Osteocyte (in vitro differentiated cells): ENCODE results near the gene TDRD6. TPM values are rescaled to one million over a fixed set of nuclear protein-coding genes. Genes with fewer than 3 reads are reported as not detected.

ENCODE experiments used
- DNase-seq: peaks from one replicate; pipeline ENCODE4 v3.0.0; 2021; ENCODE audit warnings: mixed read lengths; ENCODE audit not compliant: unreplicated experiment; ENCODE audit errors: extremely low spot score
- H3K27ac Mint-ChIP-seq: one replicate; pipeline ENCODE4 v1.8.0; 2021; ENCODE audit warnings: mild to moderate bottlenecking, mixed read lengths; ENCODE audit not compliant: unreplicated experiment
- H3K27me3 Mint-ChIP-seq: one replicate; pipeline ENCODE4 v1.8.0; 2021; ENCODE audit warnings: mixed read lengths; ENCODE audit not compliant: unreplicated experiment
- H3K36me3 Mint-ChIP-seq: one replicate; pipeline ENCODE4 v1.8.0; 2021; ENCODE audit warnings: mixed read lengths; ENCODE audit not compliant: unreplicated experiment
- H3K4me1 Mint-ChIP-seq: one replicate; pipeline ENCODE4 v1.8.0; 2021; ENCODE audit warnings: mixed read lengths; ENCODE audit not compliant: unreplicated experiment
- H3K4me3 Mint-ChIP-seq: one replicate; pipeline ENCODE4 v1.8.0; 2021; ENCODE audit warnings: mild to moderate bottlenecking, moderate library complexity, mixed read lengths; ENCODE audit not compliant: unreplicated experiment
- H3K9me3 Mint-ChIP-seq: one replicate; pipeline ENCODE4 v1.8.0; 2021; ENCODE audit warnings: mixed read lengths; ENCODE audit not compliant: unreplicated experiment
- CTCF ChIP-seq: fragments of 200-600 bp; sonication (generic); IDR thresholded peaks from 2 replicates; pipeline ENCODE4 v1.5.0; 2021; ENCODE audit warnings: antibody characterized with exemption, mild to moderate bottlenecking, moderate library complexity
- total RNA-seq: library from RNA; stranded (reverse); gene quantifications from 2 replicates; pipeline ENCODE4 v1.2.1, GENCODE V29; 2021

Gene TDRD6
- total RNA-seq, 1 donor from 2014 or later = 0.03 TPM

DNA sequence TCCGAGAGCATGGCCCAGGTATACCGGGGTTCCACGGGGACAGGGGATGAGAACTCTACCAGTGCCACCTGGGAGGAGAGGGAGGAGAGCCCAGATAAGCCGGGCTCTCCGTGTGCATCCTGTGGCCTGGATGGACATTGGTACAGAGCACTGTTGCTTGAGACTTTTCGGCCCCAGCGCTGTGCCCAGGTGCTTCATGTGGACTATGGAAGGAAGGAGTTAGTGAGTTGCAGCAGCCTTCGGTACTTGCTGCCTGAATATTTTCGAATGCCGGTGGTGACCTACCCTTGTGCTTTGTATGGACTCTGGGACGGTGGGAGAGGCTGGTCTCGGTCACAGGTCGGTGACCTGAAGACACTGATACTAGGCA, 1.3 kb downstream of the TDRD6 start:
- Mint-ChIP-seq H3K9me3 (no peaks in the 10 kb centered on the region), H3K36me3 (no peaks in the 10 kb centered on the region), H3K4me3 (no peak overlapping the region), H3K4me1 (peaks cover 9% of the 10 kb centered on the region), H3K27me3 (peaks cover 9% of the 10 kb centered on the region), H3K27ac (no peak overlapping the region)
- no peak for TF ChIP-seq CTCF
- no peak for DNase-seq

- Mint-ChIP-seq H3K4me1 (peaks cover 9% of the 10 kb centered on the region), H3K36me3 (no peaks in the 10 kb centered on the region), H3K4me3 (no peak overlapping the region), H3K27me3 (peaks cover 9% of the 10 kb centered on the region), H3K9me3 (no peaks in the 10 kb centered on the region), H3K27ac (no peak overlapping the region)
- no peak for TF ChIP-seq CTCF
- no peak for DNase-seq
These were observed 2.0 kb downstream of the TDRD6 start for GRCh38 chr6:46689657-46690056.

- H3K9me3 Mint-ChIP-seq = no peaks in the 10 kb centered on the region
- H3K4me1 Mint-ChIP-seq = peaks cover 6% of the 10 kb centered on the region
- no peak for DNase-seq
- H3K27ac Mint-ChIP-seq = no peak overlapping the region
- no peak overlapping the region for H3K4me3 Mint-ChIP-seq
- H3K27me3 Mint-ChIP-seq = peaks cover 9% of the 10 kb centered on the region
- no peak for TF ChIP-seq CTCF
- no peaks in the 10 kb centered on the region for H3K36me3 Mint-ChIP-seq
These were observed 2.6 kb downstream of the TDRD6 start for GRCh38 chr6:46690141-46690755.

GRCh38 chr6:46690911-46691451, 3.3 kb downstream of the TDRD6 start:
- Mint-ChIP-seq H3K27ac (no peak overlapping the region), H3K4me3 (no peak overlapping the region), H3K36me3 (no peaks in the 10 kb centered on the region), H3K4me1 (peaks cover 6% of the 10 kb centered on the region), H3K27me3 (peaks cover 10% of the 10 kb centered on the region), H3K9me3 (no peaks in the 10 kb centered on the region)
- DNase-seq = no peak
- TF ChIP-seq CTCF = no peak

DNA sequence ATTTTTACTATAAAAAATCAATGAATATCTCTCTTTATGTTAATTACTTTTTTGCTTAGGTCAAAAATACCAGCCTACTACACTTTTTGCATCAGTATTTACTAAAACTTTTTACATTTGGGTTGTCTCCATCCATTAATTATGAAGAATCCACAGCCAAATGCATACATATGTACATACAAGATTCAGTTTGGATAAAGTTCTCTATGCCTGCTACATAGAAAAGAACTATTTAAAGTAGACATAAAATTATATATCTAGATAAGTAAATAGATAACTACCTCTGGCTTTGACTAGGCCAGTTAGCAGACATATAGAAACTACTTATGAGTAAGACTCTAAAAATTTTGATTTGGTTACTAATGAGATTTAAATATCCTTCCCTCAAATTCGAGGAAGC, 12.3 kb downstream of the TDRD6 start:
- TF ChIP-seq CTCF = no peak

More for the DNA sequence above, 12.3 kb downstream of the TDRD6 start:
- Mint-ChIP-seq H3K36me3 (no peaks in the 10 kb centered on the region), H3K27ac (no peak overlapping the region), H3K9me3 (no peaks in the 10 kb centered on the region), H3K4me1 (no peaks in the 10 kb centered on the region), H3K4me3 (no peak overlapping the region), H3K27me3 (peaks cover 32% of the 10 kb centered on the region)
- DNase-seq = no peak
